Left kidney (tissue), 1 donor: ENCODE data around the gene BCL7C. TPM values are rescaled to one million over a fixed set of nuclear protein-coding genes. Genes with fewer than 3 reads are reported as not detected.

ENCODE experiments used
- polyA plus RNA-seq: library from polyadenylated mRNA; unstranded; fragments of 120-200 nt; gene quantifications from one replicate; pipeline ENCODE4 v1.2.1, GENCODE V29; 2013; ENCODE audit not compliant: insufficient read length

The BCL7C gene
- polyA plus RNA-seq, 1 donor = 35.0 TPM

Other genes with a start within 250 kb of the BCL7C start
- gene PRR14, start 243.1 kb downstream of the BCL7C start, polyA plus RNA-seq = 50.1 TPM
- gene FBRS, start 235.6 kb downstream of the BCL7C start, polyA plus RNA-seq = 57.7 TPM
- 37.1 TPM for gene SRCAP, start 194.9 kb downstream of the BCL7C start, polyA plus RNA-seq
- 39.8 TPM for gene PHKG2, start 145.7 kb downstream of the BCL7C start, polyA plus RNA-seq
- 8.8 TPM for gene CFAP119, start 132.0 kb downstream of the BCL7C start, polyA plus RNA-seq
- 121 TPM for gene RNF40, start 131.8 kb downstream of the BCL7C start, polyA plus RNA-seq
- 27.6 TPM for gene ZNF629, start 106.9 kb downstream of the BCL7C start, polyA plus RNA-seq
- gene CTF1, start 2.5 kb upstream of the BCL7C start, polyA plus RNA-seq = 6.4 TPM
- 16.9 TPM for gene FBXL19, start 29.5 kb upstream of the BCL7C start, polyA plus RNA-seq
- gene ORAI3, start 55.0 kb upstream of the BCL7C start, polyA plus RNA-seq = 17.2 TPM
- 17.6 TPM for gene SETD1A, start 63.7 kb upstream of the BCL7C start, polyA plus RNA-seq
- 6.7 TPM for gene HSD3B7, start 91.1 kb upstream of the BCL7C start, polyA plus RNA-seq
- gene STX1B, start 116.6 kb upstream of the BCL7C start, polyA plus RNA-seq = 2.5 TPM
- gene STX4, start 139.5 kb upstream of the BCL7C start, polyA plus RNA-seq = 38.6 TPM
- 5.1 TPM for gene ZNF668, start 180.2 kb upstream of the BCL7C start, polyA plus RNA-seq
- 10.3 TPM for gene ZNF646, start 180.3 kb upstream of the BCL7C start, polyA plus RNA-seq
- gene PRSS53, start 194.9 kb upstream of the BCL7C start, polyA plus RNA-seq = 1.3 TPM
- 58.1 TPM for gene VKORC1, start 200.7 kb upstream of the BCL7C start, polyA plus RNA-seq
- gene BCKDK, start 214.3 kb upstream of the BCL7C start, polyA plus RNA-seq = 33.6 TPM
- gene KAT8, start 223.6 kb upstream of the BCL7C start, polyA plus RNA-seq = 73.8 TPM
- 54.4 TPM for gene PRSS8, start 241.7 kb upstream of the BCL7C start, polyA plus RNA-seq